Epidermal melanocyte (primary cell): ENCODE measurements around the gene KIF5C.

ENCODE experiments used
- DNase-seq: peaks from one replicate; pipeline ENCODE4 v3.0.0; 2011; ENCODE audit warnings: low spot score; ENCODE audit not compliant: insufficient read length

KIF5C gene

GRCh38 chr2:148887350-148888002 lies 12.4 kb downstream of the KIF5C start:
- DNase-seq, result no peak

GRCh38 chr2:148888003-148888501 lies 13.0 kb downstream of the KIF5C start:
- DNase-seq, result no peak

GRCh38 chr2:148888986-148889385 lies 14.0 kb downstream of the KIF5C start:
- no peak for DNase-seq

- DNase-seq, result no peak
Measured at GRCh38 chr2:148893906-148894305, 18.9 kb downstream of the KIF5C start.

- DNase-seq, result no peak
Measured at GRCh38 chr2:148896136-148896535, 21.1 kb downstream of the KIF5C start.

- DNase-seq, result no peak
Measured at GRCh38 chr2:148899638-148900318, 24.8 kb downstream of the KIF5C start.

GRCh38 chr2:148900350-148900837 lies 25.4 kb downstream of the KIF5C start:
- no peak for DNase-seq

- DNase-seq, result no peak
Measured at GRCh38 chr2:148901142-148901541, 26.1 kb downstream of the KIF5C start.

GRCh38 chr2:148902798-148903197 lies 27.8 kb downstream of the KIF5C start:
- no peak for DNase-seq

GRCh38 chr2:148903294-148903693 lies 28.3 kb downstream of the KIF5C start:
- DNase-seq, result no peak

GRCh38 chr2:148903979-148904378 lies 29.0 kb downstream of the KIF5C start:
- no peak for DNase-seq

- DNase-seq, result no peak
Measured at GRCh38 chr2:148906124-148906523, 31.1 kb downstream of the KIF5C start.

GRCh38 chr2:148907085-148907785 lies 32.2 kb downstream of the KIF5C start:
- DNase-seq, result no peak

- DNase-seq, result no peak
Measured at GRCh38 chr2:148909114-148909513, 34.1 kb downstream of the KIF5C start.

GRCh38 chr2:148913061-148913460 lies 38.0 kb downstream of the KIF5C start:
- DNase-seq, result no peak

GRCh38 chr2:148913492-148913891 lies 38.5 kb downstream of the KIF5C start:
- DNase-seq, result no peak

GRCh38 chr2:148914463-148914862 lies 39.4 kb downstream of the KIF5C start:
- DNase-seq, result no peak

GRCh38 chr2:148917431-148917830 lies 42.4 kb downstream of the KIF5C start:
- DNase-seq, result no peak

GRCh38 chr2:148918554-148918953 lies 43.5 kb downstream of the KIF5C start:
- no peak for DNase-seq

GRCh38 chr2:148920559-148920958 lies 45.5 kb downstream of the KIF5C start:
- DNase-seq, result no peak

- DNase-seq, result no peak
Measured at GRCh38 chr2:148922062-148922461, 47.0 kb downstream of the KIF5C start.

- DNase-seq, result no peak
Measured at GRCh38 chr2:148922776-148923475, 47.9 kb downstream of the KIF5C start.
